Muscle of leg (tissue), 11 donors: Measurements from ENCODE around the gene LRRC47. TPM values are rescaled to one million over a fixed set of nuclear protein-coding genes. Genes with fewer than 3 reads are reported as not detected.
"Not testable (repeated sequence)": the region's sequence is repeated elsewhere in the genome, so short reads cannot be mapped to it uniquely, and the experiment has no call there.

Source experiments
- DNase-seq: peaks from one replicate; pipeline ENCODE4 v3.0.0; 2013
- H3K27ac ChIP-seq: one replicate; pipeline ENCODE4 v1.5.1; 2013; ENCODE audit warnings: mild to moderate bottlenecking, low read length, control low read depth
- H3K27me3 ChIP-seq: one replicate; pipeline ENCODE4 v1.6.1; 2013; ENCODE audit warnings: low read length; ENCODE audit not compliant: control insufficient read depth, insufficient read depth
- H3K36me3 ChIP-seq: one replicate; pipeline ENCODE4 v1.6.1; 2013; ENCODE audit warnings: low read length; ENCODE audit not compliant: control insufficient read depth, insufficient read depth
- H3K4me1 ChIP-seq: one replicate; pipeline ENCODE4 v1.6.1; 2013; ENCODE audit warnings: low read length; ENCODE audit not compliant: control insufficient read depth, insufficient read depth
- H3K4me3 ChIP-seq: one replicate; pipeline ENCODE4 v1.5.1; 2013; ENCODE audit warnings: low read length, control low read depth
- H3K9me3 ChIP-seq: replicated peaks from 2 replicates; pipeline ENCODE4 v1.6.1; 2013; ENCODE audit warnings: low read depth, low read length; ENCODE audit not compliant: control insufficient read depth
- WGBS: methylation state at CpG from one replicate; pipeline ENCODE4 v1.1.5; 2013; ENCODE audit warnings: missing lambda C conversion rate; ENCODE audit not compliant: insufficient coverage; 5-methylcytosine and 5-hydroxymethylcytosine counted together
- polyA plus RNA-seq, 8 donors: library from polyadenylated mRNA; unstranded; fragments of 120-200 nt; gene quantifications; one replicate each; pipeline versions ENCODE4 v1.2.1 to v1.2.3, GENCODE V29; 2013; ENCODE audit warnings: inconsistent platforms in 1 of 8, low replicate concordance in 1 of 8; ENCODE audit not compliant: insufficient read length in 8 of 8, insufficient read depth in 1 of 8
- total RNA-seq: library from RNA; stranded (reverse); fragments of 120-200 nt; gene quantifications from one replicate; pipeline ENCODE4 v1.2.4, GENCODE V29; 2013

The LRRC47 gene
- total and polyA plus RNA-seq, 9 donors = 34.4 to 56.1 (median 50.1) TPM

DNA sequence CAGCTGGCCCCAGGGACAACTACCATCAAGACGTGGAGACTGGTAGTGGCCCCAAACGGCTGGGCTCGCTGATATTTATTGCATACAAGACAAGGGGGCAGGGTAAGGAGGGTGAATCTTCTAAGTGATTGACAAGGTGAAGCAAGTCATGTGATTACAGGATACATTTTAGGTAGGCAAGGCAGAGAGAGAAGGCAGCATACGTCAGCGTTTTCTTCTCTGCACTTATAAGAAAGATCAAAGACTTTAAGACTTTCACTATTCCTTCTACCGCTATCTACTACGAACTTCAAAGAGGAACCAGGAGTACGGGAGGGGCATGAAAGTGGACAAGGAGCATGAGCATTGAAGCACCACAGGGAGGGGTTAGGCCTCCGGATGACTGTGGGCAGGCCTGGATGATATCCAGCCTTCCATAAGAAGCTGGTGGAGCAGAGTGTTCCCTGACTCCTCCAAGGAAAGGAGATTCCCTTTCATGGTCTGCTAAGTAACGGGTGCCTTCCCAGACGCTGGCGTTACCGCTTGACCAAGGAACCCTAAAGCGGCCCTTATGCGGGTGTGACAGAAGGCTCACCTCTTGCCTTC, 47.9 kb downstream of the LRRC47 start:
- not testable (repeated sequence) for H3K4me3 ChIP-seq, DNase-seq, H3K36me3 ChIP-seq, H3K27me3 ChIP-seq, H3K27ac ChIP-seq, H3K9me3 ChIP-seq
- H3K4me1 ChIP-seq = peaks cover 28% of the 10 kb centered on the region
- WGBS = 60% methylated on average over 1 of the region's 15 CpGs

DNA sequence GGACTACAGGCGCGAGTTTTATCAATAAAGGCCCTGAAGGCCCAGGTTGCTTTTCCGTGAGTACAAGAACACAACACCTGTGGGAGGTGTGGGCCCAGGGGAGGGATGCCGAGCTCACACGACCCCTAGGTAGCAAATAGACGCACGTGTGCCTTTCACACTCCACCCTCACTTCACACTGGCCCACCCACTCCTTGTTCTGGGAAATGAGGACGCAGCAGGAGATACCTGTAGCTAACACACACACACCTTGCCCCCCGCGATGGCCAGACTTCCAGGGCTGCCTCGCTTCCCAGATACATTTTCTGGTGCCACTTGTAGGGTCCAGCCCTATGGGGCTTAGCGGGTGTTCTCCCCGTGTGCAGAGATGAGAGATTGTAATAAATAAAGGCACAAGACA, 48.4 kb downstream of the LRRC47 start:
- 100% methylated on average over 2 of the region's 13 CpGs for WGBS
- H3K36me3 ChIP-seq = peaks cover 4% of the 10 kb centered on the region
- no peak overlapping the region for H3K4me3 ChIP-seq
- no peaks in the 10 kb centered on the region for H3K9me3 ChIP-seq
- no peak overlapping the region for H3K27ac ChIP-seq
- H3K4me1 ChIP-seq = peaks cover 28% of the 10 kb centered on the region
- H3K27me3 ChIP-seq = peaks cover 8% of the 10 kb centered on the region
- DNase-seq = no peak

DNA sequence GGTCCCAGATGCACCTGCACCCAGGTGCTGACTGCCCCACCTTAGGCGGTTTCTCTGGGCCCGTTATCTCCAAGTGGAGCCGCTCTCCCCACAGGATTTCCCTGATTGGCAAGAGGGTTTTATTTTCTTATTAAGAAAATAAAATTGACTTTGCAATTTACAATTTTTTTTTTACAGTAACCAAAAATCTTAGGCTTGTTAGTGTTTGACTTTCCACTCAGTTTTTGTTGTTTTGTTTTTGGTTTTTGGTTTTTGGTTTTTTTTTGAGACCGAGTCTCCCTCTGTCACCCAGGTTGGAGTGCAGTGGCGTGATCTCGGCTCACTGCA, 48.8 kb downstream of the LRRC47 start:
- peak overlapping the region; percentile 60 for H3K4me3 ChIP-seq
- H3K9me3 ChIP-seq = no peaks in the 10 kb centered on the region
- H3K27me3 ChIP-seq = peaks cover 8% of the 10 kb centered on the region
- WGBS = 60% methylated on average over 1 of the region's 6 CpGs
- H3K4me1 ChIP-seq = peaks cover 28% of the 10 kb centered on the region
- no peak for DNase-seq
- peaks cover 8% of the 10 kb centered on the region for H3K36me3 ChIP-seq
- H3K27ac ChIP-seq = no peak overlapping the region

DNA sequence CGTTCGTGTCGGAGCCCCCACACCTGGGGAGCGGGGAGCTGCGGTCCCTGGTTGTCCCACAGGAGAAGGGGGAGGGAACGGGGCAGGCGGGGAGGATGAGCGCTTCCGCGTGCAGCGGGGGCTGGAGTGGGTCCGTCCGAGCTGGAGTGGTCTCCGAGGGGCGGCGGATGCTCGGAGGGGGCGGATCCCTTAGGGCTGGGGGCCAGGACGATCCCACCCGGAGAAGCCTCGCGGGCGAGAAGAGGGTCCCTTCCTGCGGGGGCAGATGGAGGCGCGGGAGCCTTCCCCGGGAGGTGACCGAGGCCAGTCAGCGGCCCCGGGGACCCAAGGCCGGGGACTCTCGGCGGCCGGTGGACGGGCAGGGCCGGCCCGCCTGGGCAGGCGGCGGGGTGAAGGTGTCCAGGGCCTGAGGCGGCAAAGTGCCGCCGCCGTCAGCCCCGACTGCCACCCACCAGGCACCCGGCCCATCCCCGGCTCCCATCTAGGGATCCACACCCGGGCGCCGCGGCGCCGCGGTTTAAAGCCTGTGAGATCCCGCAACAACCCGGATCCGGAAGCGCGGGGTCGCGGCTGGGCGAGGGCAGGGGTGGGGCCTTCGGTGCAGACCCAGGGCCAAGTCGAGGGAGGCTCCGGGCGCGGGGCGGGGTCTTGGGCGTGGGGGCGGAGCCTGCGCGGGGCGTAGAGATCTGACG, 49.3 kb downstream of the LRRC47 start:
- H3K9me3 ChIP-seq = no peaks in the 10 kb centered on the region
- DNase-seq = peak; percentile 89
- peaks cover 28% of the 10 kb centered on the region for H3K4me1 ChIP-seq
- no peak overlapping the region for H3K27ac ChIP-seq
- under 1% methylated on average over 72 of the region's 73 CpGs for WGBS
- peaks cover 6% of the 10 kb centered on the region for H3K27me3 ChIP-seq
- H3K4me3 ChIP-seq = peak overlapping the region; percentile 60
- peaks cover 13% of the 10 kb centered on the region for H3K36me3 ChIP-seq

DNA sequence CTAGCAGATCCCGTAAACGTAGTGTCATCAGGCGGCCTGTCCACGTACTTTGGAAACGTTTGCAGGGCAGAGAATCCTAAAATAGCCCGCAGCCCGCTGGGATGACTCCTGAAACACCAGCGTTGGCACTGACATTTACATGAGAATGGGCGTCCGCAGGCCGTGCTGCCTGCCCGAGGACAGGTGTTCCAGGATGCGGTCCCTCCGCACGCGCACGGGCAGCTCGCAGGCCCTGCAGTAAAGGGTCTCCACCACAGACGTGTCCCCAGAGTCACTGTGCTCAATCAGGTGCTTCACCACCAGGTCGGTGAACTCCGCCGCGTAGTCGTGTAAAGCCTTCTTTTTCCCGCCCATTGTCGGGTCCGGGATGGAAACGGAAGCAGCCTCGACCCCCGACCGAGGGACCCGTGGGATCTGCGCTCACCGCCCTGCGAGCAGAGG, 49.9 kb downstream of the LRRC47 start:
- DNase-seq = no peak
- Histone ChIP-seq H3K4me1 (peaks cover 28% of the 10 kb centered on the region), H3K27ac (no peak overlapping the region), H3K4me3 (peak overlapping the region; percentile 60), H3K27me3 (peaks cover 6% of the 10 kb centered on the region), H3K9me3 (no peaks in the 10 kb centered on the region), H3K36me3 (peaks cover 19% of the 10 kb centered on the region)
- 7% methylated on average over 35 of the region's 35 CpGs for WGBS

DNA sequence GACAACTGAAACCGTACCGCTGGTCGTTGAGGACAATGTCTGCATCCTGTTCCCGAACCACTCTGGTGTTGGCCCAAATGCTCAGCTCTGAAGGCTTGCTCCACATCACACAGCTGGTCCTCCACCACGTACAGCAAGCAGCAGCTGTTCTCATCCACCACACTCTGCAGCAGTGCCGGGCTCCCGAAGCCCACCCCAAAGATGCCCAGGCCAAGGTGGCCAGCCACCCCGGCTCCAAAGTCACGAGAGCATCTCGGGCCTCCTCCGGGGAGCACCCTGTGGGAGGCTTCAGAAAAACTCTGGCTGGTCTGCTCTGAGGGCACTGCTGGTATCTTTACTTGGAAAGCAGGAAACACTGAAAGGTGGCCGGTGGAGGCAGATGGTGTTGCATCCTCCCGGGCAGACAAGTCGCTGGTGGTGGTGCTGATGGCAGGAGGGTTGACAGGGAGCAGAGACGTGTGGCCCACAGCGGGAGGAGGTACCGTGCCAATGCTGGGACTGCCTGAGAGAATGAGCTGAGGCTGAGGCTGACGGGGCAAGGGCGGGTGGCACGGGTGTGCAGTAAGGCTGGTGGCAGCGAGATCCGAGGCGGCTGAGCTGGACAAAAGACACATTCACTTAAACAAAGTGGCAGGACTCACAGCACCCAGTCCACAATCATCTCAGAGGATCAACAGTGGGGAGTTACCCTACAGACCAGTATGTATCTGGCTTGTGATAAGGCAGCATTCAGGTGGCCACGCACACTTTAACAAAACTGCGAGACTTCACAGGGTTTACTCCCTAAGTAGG, 50.5 kb downstream of the LRRC47 start:
- Histone ChIP-seq H3K9me3 (no peaks in the 10 kb centered on the region), H3K4me1 (peaks cover 31% of the 10 kb centered on the region), H3K36me3 (peaks cover 23% of the 10 kb centered on the region), H3K27ac (no peak overlapping the region), H3K27me3 (peaks cover 6% of the 10 kb centered on the region), H3K4me3 (no peak overlapping the region)
- DNase-seq = no peak
- whole genome bisulfite sequencing = 73% methylated on average over 22 of the region's 25 CpGs

DNA sequence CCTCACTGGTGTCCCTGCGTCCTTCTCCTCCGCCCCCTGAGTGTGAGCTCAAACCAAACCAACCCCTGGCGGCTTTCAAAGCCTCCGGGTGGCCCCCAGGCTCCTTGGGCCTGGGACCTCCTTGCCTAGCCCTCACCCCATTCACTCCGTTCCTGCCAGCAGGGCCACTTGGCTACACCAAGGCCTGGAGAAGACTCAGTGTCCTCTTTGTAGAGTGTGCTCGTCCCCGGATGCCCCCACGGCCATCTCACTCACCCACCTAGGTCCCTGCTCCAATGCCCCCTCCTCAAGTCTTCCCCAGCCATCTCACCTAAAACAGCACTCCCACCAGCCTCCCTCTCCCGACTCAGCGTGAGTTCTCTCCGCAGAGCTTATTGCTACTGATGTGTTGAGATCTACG, 51.2 kb downstream of the LRRC47 start:
- Histone ChIP-seq H3K27ac (no peak overlapping the region), H3K4me3 (no peak overlapping the region), H3K9me3 (no peaks in the 10 kb centered on the region), H3K27me3 (peaks cover 2% of the 10 kb centered on the region), H3K4me1 (peaks cover 37% of the 10 kb centered on the region), H3K36me3 (peaks cover 24% of the 10 kb centered on the region)
- no peak for DNase-seq
- WGBS = 93% methylated on average over 11 of the region's 12 CpGs

DNA sequence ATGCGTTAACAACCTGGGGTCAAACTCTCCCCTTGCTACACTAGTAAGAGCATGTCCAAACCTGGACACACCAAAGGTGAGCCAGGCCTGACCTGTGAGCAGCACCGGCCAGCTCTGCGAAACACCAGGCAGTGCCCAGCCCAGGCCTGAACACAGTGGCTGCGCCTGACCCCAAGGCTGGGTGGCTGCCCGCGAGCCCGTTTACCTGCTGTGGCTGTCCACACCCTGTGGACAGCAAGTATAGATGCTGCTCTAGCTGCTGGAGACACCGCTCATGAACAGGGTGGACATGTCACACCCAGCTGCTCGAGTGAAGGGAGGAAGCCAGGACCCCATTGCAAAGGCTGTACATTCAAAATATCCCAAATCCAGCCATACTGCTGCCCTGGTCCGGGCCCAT, 51.7 kb downstream of the LRRC47 start:
- Histone ChIP-seq H3K4me1 (peaks cover 39% of the 10 kb centered on the region), H3K27me3 (peaks cover 2% of the 10 kb centered on the region), H3K4me3 (no peak overlapping the region), H3K9me3 (no peaks in the 10 kb centered on the region), H3K36me3 (peaks cover 28% of the 10 kb centered on the region), H3K27ac (no peak overlapping the region)
- DNase-seq = no peak
- WGBS = 94% methylated on average over 9 of the region's 10 CpGs

DNA sequence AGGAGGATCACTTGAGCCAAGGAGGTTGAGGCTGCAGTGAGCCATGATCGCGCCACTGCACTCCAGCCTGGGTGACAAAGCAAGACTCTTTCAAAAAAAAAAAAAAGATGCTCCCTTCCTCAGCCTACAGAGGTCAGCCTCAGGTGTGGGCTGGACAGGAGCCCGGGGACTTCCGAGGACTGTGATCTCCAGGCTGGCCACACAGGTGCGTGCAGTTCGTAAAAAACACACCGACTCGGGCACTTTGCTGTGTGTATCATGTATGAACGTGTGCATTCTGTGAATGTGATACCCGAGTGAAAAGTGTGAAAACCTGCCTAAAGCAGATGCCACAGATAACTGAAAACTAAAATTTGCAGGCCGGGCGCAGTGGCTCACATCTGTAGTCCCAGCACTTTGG, 52.5 kb downstream of the LRRC47 start:
- H3K27me3 ChIP-seq = no peaks in the 10 kb centered on the region
- H3K9me3 ChIP-seq = no peaks in the 10 kb centered on the region
- peaks cover 36% of the 10 kb centered on the region for H3K36me3 ChIP-seq
- WGBS = 93% methylated on average over 10 of the region's 12 CpGs
- H3K4me1 ChIP-seq = peaks cover 39% of the 10 kb centered on the region
- no peak for DNase-seq
- H3K4me3 ChIP-seq = no peak overlapping the region
- H3K27ac ChIP-seq = no peak overlapping the region

DNA sequence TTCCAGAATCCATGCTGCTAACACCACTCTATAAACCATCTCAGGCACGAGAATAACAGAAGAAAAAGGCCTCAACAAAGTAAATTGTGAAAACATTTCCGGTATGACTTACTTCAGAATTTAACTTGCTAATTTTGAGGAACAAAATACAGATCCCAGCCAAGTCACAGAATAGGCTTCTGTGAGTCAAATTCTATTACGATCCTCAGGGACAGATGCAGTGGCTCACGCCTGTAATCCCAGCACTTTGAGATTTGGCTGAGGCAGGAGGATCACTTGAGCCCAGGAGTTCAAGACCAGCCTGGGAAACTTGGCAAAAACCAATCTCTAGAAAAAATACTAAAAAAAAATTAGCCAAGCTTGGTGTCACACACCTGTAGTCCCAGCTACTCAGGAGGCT, 52.9 kb downstream of the LRRC47 start:
- H3K9me3 ChIP-seq = no peaks in the 10 kb centered on the region
- H3K4me1 ChIP-seq = peaks cover 39% of the 10 kb centered on the region
- H3K36me3 ChIP-seq = peaks cover 40% of the 10 kb centered on the region
- DNase-seq = no peak
- no peak overlapping the region for H3K4me3 ChIP-seq
- no peak overlapping the region for H3K27ac ChIP-seq
- no peaks in the 10 kb centered on the region for H3K27me3 ChIP-seq
- WGBS = 83% methylated on average over 1 of the region's 4 CpGs
